ENCODE results near the gene DENND1A.

DNA sequence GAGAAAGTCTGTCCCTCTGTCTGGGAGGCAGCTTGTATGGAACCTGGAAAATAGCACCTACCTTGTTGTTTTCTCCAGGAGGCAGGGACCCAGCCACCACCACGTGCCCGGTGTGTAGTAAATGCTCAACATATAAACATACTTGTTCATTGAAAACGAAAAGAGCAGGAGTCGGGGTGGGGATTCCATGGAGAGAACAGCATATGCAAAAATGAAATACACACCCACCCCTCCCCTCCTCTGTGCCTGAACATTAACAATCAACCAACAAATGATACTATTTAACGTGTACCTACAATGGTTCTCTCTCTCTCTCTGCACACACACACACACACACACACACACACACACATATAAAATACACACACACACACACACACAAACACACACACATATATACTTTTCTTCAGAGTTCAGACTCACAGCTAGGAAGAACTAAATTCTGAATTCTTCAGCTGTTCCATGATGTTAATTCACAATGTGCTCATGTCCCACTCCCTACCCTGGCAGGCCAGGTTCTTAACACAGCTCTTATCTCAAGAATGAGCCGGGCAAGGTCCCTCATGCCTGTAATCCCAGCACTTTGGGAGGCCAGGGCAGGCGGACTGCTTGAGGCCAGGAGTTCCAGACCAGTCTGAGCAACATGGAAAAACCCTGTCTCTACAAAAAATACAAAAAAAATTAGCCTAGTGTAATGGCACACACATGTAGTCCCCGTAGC lies 16.3 kb upstream of the DENND1A start:
- no peak for TF ChIP-seq POLR2A (IDR thresholded peaks at IDR 0.05; ENCODE audit: low read length)
- TF ChIP-seq GATA1 (IDR thresholded peaks at IDR 0.05; ENCODE audit: low read depth, low read length), result no peak
